GDM1 (cell line): ENCODE data around the gene SGK2.
A peak's percentile ranks its signal among the peaks of the same experiment; 100 is the strongest.
"Not testable (repeated sequence)": the region's sequence is repeated elsewhere in the genome, so short reads cannot be mapped to it uniquely, and the experiment has no call there.

Experiments
- DNase-seq: peaks from one replicate; lab custom pipeline; 2025; lab: John Stamatoyannopoulos, UW

SGK2 gene

GRCh38 chr20:43563991-43564390 lies 5.2 kb downstream of the SGK2 start:
- DNase-seq, result no peak

GRCh38 chr20:43564455-43564854 lies 5.6 kb downstream of the SGK2 start:
- no peak for DNase-seq

DNA sequence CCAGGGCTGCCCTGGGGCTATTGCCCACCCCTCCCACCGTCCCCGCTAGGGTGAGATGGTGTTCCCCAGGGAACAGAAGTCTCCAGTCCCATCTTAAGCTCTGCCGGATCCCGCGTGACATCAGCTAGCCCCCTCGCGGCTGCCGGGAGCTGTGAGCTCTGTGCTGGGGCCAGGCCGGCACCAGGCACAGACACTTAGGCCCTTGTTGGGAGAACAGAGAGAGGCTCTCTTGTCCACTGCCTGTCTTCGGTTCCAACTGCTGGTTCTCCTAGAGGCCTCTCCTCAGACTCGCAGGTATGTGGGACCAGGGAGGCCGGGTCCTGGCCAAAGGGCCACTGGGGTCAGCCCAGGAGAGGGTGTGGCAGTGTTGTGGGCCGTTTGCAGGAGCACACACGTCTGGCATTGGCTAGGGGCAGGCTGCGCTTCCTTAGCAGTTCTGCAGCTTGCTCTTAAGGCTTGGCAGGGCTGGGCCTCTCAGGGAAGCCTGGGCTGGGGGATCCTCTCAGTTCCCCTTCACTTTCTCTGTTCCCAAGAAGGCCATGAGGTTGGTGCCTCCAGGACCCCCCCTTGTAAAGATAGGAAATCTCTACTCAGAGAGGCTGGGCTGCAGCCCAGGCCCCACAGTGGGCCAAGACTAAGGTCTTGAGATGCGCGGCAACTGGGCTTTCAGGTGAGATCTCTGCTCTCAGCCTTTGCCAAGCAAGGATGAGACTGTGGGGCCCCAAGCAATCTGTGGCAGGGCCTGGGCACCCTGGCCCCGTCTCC lies 6.3 kb downstream of the SGK2 start:
- no peak for DNase-seq

DNA sequence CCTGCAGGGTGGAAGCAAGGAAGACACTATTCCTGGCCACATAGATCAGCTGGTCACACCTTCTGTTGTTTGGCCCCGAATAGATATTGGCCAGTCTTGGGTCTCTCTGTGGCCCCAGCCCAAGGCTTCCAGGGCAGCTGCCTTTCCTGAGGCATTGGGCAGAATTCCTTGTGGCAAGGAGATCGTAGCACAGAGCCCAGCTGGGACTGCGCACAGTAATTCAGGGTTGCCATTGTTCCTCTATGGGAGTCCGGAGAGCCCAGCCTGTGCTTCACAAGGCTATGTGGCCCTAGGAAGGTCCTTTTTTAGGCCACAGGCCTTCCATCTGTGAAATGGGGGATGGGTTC lies 6.9 kb downstream of the SGK2 start:
- no peak for DNase-seq

DNA sequence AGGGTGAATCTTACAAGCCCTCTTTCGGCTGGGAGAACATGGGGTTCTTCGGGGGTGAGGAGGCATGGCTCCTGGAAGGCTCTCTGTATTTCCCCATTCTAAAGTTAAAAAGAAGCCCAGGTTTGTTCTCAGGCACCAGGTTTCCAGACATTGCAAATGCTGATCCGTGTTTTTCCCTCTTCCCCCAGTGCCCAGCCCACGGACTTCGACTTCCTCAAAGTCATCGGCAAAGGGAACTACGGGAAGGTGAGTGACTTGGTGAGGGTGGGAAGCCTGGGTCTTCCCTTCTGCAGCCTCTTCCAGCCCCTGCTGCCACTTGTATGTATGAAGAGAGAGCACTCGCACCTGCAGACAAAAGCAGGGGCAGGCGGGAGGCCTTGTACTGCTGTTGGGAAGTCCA lies 8.7 kb downstream of the SGK2 start:
- no peak for DNase-seq

DNA sequence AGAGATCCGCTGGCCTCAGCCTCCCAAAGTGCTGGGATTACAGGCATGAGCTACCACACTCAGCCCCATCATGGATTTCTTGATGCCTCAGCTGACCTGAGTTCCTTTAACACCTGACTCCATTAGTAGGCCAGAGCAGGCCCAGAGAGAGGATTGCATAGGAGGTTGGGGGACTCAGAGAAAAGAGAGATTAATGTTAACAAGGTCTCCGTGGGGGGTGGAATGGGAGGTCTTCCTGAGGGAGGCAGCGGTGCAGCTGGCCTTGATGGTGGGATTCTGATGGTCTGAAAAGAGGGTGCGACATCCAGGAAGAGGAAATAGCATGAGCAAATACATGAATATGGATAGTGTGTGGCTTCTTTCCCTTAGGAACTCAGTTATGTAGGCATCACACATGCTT lies 9.9 kb downstream of the SGK2 start:
- no peak for DNase-seq

DNA sequence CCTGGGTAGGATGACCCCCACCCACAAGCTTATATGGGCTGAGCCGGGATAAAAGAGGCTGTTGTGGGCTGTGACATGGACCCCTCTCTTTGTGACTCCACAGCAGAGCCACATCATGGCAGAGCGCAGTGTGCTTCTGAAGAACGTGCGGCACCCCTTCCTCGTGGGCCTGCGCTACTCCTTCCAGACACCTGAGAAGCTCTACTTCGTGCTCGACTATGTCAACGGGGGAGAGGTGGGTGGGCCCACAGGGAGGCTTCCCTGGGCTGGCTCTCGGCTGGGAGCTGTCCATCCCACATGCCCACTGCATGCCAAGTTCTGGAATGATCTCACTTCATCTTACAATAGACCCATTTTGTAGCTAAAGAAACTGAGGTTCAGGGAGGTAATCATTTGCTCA lies 10.5 kb downstream of the SGK2 start:
- DNase-seq, result no peak

GRCh38 chr20:43570496-43570895 lies 11.7 kb downstream of the SGK2 start:
- DNase-seq, result no peak

DNA sequence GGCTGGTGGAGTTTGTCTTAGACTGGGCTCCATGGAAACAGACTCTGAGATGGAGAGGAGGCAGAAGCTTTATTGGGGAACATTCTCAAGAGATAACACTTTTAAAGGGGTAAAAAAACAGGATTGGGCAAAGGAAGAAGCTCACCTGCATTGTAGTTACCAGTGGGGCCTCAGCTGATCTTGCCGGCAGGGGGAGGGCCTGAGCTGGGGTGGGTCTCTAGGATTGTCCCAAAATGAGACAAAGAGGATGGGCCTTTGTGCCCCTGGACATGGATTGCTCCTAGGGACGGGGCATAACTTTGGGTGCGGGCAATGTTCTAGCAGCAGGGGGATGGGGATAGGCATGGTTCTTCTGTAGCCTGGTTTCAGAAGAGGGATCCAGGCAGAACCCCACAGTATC lies 12.5 kb downstream of the SGK2 start:
- no peak for DNase-seq

DNA sequence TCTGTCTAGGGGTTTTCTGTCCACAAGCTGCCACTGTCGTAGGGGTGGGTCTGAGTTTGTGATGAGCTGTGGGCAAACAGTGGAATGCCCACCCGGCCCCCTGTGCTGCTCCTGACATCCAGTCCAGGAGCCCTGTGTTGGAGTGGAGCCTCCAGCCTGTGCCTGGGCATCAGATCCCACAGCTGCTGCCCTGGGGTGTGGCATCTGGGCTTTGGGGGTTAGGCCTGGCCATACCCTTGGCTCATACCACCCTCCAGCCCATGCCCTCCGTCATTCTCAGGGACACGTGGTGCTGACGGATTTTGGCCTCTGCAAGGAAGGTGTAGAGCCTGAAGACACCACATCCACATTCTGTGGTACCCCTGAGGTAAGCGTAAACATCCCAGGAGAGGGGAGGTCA lies 12.9 kb downstream of the SGK2 start:
- DNase-seq, result no peak

DNA sequence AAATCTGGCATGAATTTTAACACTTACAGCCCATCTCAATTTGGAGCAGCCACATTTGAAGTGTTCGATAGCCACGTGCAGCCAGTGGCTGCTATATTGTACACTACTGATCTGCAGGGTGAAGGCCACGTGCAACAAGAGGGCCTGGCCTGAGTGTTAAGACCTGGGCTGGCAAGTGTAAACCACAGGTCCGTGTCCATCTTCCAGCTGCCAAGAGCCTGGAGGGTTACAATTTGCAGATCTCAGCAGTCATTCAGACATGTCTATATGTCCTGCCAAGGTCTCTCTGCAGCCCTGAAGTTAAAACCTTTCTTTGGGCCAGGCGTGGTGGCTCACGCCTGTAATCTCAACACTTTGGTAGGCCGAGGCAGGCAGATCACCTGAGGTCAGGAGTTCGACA lies 14.1 kb downstream of the SGK2 start:
- DNase-seq, result no peak

DNA sequence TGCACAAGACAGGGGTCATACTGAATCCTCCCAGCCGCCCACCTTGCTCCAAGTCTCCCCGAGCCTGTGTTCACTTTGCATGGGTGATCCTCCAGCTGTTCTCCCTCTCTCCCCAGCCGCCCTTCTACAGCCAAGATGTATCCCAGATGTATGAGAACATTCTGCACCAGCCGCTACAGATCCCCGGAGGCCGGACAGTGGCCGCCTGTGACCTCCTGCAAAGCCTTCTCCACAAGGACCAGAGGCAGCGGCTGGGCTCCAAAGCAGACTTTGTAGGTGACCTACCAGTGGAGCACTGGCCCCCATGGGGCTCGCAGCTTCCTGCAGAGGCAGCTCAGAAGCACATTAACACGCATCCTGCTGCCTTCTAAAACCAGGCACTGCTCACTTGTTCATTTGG lies 17.3 kb downstream of the SGK2 start:
- no peak for DNase-seq

GRCh38 chr20:43579861-43580793 lies 21.3 kb downstream of the SGK2 start:
- DNase-seq, result no peak

GRCh38 chr20:43583133-43583864 lies 24.5 kb downstream of the SGK2 start:
- no peak for DNase-seq

- DNase-seq, result no peak
Measured at GRCh38 chr20:43583982-43584432, 25.2 kb downstream of the SGK2 start.

DNA sequence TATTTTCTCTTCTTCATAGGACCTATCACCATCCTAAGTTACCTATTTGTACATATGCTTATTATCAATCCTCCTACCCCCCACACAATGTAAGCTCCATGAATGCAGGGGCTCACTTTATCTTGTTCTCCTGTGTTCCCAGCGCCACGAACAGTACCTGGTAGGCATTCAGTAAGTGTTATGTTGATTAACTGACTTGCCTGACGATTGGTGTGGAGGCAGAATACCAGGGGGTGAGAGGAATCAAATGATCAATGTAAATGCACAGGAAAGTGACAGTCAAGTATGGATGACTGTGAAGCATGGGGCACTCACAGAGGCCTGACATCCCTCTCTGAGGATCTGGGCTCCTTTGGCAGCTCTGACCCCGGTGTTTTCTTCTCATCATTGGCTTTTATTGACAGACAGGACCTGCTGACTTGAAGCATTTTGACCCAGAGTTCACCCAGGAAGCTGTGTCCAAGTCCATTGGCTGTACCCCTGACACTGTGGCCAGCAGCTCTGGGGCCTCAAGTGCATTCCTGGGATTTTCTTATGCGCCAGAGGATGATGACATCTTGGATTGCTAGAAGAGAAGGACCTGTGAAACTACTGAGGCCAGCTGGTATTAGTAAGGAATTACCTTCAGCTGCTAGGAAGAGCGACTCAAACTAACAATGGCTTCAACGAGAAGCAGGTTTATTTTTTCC lies 25.8 kb downstream of the SGK2 start:
- DNase-seq, result no peak

GRCh38 chr20:43586641-43587040 lies 27.8 kb downstream of the SGK2 start:
- DNase-seq, result no peak

DNA sequence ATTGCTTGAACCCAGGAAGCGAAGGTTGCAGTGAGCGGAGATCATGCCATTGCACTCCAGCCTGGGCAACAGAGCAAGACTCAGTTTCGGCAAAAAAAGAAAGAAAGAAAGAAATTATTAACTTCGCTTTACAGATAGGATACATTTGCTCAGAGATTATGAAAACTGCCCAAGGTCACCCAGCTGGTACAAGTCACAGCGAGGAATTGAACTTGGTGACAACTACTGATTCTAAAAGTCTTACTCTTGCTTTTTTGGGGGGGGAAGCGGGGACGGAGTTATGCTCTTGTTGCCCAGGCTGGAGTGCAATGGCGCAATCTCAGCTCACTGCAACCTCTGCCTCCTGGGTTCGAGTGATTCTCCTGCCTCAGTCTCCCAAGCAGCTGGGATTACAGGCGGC lies 29.7 kb downstream of the SGK2 start:
- DNase-seq, result not testable (repeated sequence)

DNA sequence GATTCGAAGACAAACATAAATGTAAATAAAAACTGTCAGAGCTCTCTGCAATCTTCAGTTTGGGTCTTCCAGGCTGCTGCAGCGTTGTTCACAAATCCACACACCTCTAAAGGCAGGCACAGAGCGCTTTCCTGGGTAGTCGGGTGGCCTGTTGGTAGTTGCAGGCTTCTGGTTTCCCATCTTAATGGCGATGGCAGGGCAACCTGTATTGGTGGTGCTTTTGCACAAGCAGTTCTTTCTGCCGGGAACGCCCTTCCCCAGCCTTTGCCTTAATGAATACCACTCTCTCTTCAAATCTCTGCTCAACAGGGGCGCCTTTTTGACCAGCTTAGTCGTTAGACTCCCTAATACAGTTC lies 31.2 kb downstream of the SGK2 start:
- no peak for DNase-seq

- peak; percentile 86 for DNase-seq
Measured at GRCh38 chr20:43590392-43591303, 31.8 kb downstream of the SGK2 start, which contains the start of gene IFT52. Gene IFT52 (plus strand): TSS chr20:43590937. CDS start chr20:43594699, 3,762 bp downstream.

- DNase-seq, result not testable (repeated sequence)
Measured at GRCh38 chr20:43601960-43602359, 43.1 kb downstream of the SGK2 start.
